GM21529 (cell line): ENCODE measurements around the gene EHD1.

ENCODE experiments used
- ATAC-seq: cut with Tn5 transposase; IDR thresholded peaks from one replicate; pipeline ENCODE4 v1.9.1; 2021; ENCODE audit not compliant: unreplicated experiment

The EHD1 gene

DNA sequence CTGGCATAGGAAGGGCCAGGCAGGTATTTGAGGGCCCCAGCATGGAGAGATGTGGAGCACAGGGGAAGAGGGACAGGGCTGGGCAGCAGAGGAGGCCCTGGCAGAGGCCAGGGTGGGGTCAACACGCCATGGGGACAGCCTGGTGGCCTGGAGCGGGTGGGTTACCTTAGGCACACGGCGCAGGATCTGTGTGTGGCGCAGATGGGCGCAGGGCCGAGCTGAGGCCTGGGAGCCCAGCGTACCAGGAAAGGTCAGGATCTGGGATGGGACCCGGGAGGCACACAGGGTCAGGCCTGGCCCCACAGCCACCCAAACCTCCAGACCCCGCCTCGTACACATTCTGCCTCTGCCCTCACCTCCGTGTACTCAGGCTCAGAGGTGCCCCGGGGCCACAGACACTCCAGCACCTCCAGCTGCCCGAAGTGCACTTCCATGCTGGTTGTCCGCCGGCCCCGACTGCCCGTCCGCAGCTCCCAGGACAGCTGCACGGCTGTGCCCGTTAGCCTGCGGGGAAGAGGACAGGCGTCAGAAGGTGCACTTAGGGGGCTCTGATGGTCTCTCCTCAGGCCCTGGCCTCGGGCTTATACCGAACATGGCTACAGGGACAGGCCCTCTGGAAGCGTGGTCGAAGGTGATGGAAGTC lies 32.2 kb upstream of the EHD1 start:
- ATAC-seq = no peak

DNA sequence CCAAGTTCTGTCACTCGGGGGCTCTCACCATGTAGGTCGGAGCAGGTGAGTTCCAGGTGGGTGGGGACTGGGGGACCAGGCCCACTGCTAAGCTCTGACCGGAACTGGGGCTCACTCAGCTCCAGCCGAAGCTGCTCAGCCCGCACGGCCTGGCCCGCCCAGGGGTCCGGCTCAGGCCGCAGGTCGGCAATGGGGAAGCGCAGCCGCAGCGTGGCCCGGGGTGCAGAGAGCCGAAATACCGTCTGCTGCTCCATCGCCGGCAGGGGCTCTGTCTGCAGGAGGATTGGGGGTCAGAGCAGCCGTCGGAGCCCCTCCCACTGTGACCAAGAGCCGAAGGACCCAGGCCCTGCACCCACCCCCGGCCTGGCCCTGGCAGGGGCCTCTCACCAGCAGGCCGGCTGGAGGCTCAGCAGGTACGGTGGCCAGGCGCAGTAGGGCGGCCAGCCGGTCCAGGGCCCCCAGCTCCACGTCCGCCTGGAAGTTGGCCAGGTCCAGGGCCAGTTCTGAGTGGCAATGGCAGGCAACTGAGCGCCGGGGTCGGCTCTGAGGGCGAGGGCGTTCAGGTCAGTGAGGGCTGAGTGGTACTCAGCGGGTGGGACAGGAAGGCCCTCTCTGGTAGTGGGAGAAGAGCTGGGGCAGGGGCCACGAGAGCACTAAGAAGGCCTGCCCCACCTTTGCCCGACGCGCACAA lies 31.4 kb upstream of the EHD1 start:
- no peak for ATAC-seq

DNA sequence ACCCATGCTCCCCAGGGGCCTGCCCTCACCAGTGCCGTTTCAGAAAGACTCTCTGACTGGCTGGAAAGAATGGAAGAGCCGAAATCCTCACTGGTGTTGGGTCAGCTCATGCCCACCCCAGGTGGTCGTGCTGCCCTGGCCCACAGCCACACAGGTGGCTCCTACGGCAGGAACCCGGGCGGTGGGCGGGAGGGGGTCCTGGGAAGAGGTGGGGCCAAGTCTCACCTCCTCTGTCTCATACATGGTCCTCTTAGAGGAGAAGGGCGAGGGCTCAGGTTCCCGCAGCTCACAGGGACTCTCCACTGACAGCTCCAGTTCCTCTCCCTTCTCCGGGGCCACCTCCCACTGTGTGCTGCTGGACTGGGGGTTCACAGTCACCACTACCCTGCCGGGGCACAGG lies 30.3 kb upstream of the EHD1 start:
- no peak for ATAC-seq

DNA sequence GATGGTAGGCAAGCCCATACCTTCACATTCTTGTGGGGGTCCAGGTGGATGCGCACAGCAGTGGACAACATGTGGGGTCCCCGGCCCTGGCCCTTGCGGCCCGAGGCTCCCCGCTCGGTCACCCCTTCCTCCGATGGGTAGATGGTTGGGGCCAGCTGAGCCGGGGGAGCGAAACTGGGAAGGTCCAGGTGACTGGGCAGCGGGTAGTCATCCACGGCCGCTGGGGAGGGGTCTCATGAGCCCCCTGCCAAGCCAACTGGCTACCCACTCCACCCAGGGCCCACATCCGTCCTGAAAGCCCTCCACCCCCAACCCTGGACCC lies 27.9 kb upstream of the EHD1 start:
- no peak for ATAC-seq

DNA sequence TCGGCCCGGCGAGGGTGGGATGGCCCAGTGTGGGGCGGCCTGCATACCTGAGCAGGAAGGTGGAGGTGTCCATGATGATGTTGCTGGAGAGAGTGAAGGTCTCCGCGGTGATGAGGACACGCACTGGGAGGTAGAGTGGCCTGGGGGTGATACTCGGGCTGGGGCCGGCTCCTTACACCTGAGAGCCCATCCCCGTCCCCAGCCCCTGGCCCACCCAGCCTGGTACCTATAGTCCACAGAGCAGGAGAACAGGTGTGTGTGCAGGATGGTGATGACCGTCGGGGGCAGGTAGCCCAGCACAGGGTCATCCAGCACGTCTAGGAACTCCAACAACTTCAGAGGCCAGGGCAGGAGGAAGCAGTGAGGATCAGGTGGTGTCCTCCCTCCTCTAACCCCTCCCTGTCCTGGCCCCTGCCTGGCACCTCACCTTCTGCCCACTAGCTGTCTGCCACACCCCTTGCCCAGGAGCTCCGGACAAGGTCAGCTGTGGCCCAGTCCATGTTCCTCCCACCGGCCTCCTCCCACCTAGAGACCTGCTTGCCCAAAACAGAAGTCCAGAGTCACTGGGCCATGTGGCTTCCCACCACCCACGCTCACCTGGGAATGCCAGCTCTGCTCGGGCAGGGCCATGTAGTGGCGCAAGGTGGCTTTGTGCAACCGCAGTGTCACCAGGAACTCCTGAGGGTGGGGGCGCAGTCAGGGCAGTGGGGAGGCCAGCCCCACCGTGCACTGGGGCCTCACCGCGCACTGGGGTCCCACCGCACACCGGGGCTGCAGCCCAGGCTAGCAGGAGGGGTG lies 27.3 kb upstream of the EHD1 start:
- no peak for ATAC-seq

DNA sequence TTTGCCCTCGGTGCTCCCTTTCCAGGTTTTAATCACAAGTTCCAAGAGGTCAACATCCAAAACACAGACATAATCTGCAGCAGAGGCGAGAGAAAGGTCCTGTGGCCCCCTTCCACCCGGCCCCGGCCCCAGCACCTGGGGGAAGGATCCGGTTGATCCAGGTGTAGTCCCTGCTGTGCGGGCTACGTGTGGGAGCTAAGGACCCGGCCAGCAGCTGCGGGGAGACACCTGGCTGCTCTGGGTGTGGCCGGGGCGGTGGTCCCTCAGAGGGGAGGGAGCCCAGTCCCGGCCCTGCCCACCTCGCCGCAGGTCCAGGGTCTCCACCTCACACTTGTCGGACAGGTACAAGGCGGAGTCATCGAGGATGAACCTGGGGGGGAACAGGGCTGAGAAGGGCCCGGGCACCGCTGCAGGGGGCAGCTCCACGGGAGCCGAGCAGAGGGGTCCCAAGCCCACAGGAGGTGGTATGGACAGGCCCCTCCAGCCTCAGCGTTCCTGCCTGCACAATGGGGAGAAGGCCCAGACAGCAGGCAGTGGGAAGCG lies 24.9 kb upstream of the EHD1 start:
- no peak for ATAC-seq

DNA sequence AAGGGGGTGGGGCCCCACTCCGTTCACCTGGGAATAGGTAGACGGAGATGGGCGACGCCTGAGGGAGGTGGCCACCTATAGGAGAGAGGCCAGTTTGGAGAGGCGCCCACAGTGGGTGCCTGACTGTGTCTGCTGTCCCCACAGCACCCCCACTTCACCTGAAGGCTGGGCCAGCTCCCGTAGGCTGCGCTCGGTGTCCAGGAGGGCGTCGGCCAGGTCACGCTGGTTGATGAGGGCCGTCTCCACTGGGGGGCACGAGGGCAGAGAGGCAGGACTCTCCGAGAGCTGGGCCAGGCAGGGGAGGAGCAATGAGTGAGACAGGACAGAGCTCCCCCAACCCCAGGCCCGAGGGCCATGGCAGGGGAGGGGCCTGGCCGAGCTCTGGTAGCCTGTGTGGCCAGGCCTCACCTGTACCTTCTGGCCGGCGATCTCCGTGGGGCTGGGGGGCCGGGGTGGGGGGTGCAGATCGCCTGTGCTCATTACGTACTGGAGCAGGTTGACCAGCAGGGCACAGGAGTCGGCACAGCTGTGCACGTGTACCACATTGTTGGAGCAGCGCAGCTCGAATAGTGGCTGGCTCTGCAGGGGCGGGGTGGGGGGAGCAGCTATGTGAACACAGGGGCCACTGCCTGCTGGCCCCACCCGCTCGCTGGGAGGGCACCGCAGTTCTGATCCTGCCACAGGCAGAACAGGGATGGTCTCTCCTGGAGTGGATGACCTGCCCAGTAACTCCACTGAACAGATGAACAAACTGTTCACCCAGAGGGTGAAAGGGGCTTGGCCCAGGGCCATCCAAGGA lies 23.9 kb upstream of the EHD1 start:
- ATAC-seq = no peak

DNA sequence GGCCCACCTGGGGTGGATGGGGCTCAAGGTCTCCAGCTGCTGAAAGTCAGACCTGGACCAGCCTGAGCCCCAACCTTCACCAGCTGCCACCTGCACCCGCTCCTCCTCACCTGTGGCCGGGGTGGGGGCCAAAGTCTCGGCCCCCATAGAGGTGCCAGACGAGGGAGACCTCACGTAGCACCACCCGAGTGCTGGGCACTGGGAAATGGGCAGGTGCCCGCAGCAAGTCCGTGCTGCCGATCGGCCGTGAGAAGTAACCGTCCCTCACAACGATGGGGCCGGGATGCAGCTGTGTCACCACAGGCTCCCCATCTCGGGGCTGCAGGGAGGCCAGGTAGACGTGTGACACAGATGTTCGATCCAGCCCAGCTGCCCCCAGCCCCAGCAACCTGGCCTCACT lies 22.4 kb upstream of the EHD1 start:
- ATAC-seq = no peak

DNA sequence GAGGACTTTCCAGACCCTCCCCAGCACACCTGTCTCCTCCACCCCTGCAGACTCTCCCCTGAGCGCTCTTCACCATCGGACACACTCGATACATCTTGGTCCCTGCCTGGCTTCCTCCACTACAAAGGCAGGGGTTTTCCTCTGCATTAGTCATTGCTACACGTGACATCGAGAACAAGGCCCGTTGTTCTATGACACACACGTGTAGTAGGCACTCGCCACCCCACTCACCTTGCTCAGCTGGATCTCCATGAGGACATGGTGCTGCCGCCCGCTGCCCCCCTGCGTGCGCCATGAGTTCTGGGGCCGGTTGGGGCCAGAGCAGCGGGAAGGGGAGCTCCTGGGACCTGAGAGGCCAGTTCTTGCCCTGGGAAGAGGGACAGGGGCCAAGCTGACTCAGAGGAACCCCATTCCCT lies 21.9 kb upstream of the EHD1 start:
- no peak for ATAC-seq

DNA sequence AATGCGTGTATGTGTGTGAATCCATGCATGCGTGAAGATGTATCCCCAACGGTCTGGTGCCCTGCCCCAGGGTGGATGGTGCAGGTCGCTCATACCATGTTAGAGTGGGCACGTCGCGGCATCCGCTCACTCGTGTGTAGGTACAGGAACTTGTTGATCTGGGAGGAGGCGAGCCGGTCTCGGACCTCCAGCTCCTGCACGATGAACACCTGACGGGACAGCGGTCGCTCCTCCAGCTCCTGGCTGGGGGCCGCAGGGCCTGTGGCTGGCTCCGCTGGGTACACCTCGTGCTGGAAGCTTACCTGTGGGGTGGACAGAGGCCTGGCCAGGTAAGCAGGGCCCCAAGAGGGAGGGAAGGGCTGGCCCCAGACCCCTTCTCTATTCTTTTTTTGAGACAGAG lies 20.1 kb upstream of the EHD1 start:
- no peak for ATAC-seq

DNA sequence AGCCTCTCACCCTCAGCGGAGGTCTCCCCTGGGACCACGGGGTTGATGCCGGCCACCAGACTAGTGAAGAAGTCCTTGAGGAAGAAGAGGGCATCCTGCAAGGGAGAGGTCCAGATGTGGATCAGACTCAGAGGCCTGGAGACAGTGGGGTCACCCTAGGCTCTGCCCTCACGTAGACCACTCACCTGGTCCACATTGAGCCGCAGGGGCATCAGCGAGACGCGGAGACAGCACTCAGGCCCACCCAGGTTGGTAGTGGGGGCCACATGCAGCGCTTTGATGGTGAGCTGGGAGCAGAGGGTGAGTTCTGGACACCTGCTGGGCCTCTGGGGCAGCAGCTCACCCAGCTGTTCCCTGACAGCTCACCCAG lies 19.6 kb upstream of the EHD1 start:
- no peak for ATAC-seq

DNA sequence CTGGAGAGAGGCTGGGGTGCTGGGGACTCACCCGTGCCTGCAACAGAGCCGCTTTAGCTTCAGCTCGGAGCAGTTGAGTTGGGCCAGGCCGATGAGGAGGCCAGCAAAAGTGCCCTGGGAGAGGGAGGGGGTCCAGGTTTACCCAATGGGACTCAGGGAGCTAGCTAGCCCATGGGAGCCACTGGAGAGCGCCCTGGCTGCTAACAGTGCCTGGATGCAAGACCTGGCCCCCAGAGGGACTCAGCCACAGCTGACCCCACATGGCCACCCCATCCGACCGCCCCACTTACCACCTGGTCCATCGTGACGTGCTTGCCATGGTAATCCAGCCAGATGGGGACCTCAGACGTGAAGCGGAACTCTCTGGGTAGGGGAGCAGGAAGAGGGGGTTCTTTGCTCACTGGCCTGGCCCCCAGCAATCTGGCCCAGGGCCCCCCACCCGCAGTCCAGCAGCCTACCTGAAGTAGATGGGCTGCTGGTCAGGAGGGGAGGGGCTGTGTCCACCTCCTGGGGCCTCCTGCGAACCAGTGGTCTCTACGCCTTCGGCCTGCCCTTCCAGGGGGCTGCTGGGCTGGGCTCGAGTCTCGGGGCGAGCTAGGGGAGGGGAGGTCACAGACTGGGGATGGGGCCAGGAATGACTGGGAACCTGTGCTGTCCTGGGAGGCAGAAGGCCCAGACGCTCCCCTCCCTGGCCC lies 19.1 kb upstream of the EHD1 start:
- ATAC-seq = no peak

DNA sequence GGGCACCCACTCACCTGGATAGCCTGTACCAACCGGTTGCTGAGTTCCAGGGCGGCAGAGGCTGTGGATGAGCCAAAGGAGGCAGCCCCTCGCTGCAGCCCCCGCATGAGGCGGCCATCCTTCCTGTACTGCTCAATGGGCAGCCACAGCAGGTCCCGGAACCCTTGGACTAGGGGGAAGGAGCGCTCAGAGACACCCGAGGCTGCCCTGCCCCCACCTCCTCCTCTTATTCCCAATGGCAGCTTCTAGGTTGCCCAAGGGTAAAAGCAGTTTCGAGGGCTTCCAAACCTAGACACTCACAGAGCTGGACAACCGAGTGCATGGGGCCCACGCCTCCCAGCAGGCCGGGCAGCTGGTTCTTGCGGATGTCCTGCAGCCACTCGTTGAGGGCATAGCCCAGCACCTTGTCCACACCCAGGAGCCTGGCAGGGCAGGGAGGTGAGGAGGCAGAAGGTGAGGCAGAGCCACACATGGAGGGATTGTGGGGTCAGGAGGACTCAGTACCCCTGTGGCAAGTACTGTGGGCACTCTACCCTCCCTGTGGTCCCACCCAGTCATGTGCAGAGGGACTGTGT lies 18.1 kb upstream of the EHD1 start:
- ATAC-seq = no peak

DNA sequence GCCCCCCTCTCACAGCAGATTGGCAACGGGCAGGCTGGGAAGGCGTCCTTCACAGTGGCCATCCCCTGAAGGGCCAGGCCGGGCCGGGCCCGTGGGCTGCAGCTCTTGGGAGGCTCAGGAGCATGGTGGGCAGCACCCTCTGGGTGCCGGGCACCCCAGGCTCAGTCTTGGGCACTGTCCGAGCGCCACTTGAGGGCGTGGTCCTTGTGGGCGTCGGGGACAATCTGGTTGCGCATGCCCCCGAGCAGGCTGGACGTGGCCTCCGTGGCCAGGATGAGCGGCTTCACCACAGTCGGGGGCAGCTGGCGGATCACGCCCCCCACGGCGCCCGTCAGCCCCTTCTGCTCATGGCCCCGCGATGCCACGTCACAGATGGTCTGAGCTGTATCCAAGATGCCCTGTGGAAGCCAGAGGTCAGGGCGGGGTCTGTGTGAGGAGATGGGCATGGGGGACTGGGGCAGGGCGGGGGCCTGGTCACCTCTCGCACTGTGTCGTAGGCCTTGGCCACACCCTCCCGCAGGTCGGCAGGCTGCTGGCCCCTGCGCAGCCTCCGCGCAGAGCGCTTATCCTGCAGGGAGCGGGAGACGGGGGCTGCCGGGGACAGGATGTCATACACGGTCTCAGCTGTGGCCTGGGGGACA lies 16.5 kb upstream of the EHD1 start:
- ATAC-seq = no peak

DNA sequence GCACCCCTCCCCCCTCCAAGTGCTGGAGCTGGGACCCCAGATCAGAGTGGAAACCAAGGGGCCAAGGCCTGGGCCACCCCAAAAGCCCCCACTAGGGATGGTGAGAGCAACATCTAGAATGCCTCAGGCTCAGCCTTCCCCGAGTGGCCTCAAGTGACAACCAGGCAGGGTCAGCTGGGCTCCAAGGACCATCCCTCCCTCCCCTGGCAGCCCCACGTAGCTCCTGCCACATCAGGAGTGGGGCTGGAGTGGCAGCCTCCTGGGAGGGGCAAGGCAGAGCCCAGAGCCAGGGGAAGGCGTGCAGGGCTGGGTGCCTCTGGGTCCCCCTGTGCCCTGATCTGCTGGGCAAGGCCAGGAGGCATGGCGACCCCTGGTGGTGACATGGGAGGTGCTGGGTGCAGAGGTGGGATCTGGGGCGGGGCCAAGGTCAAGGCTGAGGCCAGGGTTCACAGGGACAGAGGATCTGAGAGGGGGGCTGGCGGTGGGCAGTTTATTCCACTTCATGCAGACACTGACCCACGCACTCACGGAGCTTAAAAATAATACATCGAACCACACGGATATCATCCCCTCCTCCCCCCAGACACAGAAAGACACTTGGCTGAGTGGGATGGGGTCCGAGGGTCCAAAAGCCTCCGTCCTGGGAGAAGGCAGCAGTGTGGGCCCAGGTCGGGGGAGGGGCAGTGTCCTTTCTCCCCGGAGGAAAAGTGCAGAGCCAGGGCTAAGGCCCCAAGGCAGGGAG lies 15.8 kb upstream of the EHD1 start:
- ATAC-seq = peak; percentile 61

DNA sequence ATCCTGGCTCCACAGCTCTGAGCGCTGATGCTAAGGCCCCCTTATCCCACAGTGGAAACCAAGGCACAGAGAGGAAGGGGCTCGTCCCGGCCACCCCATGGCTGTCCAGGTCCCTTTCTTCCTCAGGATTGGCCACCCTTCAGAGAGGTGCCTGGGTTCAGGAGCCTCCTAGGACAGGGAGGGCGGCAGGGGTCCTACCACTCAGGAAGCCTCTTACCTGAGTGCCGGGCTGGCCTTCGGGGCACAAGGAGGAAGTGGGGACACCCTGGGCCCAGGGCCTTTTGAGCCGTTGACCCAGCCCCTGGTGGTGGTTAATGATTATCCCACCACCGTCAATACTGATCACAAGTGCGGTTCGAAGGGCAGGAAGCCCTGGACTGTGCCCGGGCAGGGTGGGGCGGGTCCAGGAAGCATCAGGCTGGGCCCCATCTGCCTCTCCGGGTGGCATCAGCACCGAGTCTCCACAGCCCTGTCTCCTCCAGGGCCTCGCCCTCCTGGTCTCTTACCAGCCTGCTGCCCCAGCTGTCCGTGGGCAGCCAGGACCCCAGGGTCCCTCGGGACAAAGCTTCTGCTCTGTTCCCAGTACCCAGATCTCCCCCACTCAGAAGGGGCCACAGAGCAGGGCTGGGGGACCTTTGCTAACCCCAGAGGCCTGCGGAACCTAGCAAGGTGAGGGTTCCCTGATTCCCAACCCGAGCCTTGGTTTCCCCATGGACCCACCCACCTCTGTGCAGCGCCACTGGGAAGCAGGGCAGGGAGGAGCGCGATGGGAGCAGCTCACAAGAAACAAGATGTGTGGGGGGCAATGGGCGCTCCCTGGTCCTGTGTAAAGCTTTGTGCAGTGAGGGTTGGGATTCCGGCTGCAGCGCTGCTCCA lies 15.0 kb upstream of the EHD1 start:
- no peak for ATAC-seq

DNA sequence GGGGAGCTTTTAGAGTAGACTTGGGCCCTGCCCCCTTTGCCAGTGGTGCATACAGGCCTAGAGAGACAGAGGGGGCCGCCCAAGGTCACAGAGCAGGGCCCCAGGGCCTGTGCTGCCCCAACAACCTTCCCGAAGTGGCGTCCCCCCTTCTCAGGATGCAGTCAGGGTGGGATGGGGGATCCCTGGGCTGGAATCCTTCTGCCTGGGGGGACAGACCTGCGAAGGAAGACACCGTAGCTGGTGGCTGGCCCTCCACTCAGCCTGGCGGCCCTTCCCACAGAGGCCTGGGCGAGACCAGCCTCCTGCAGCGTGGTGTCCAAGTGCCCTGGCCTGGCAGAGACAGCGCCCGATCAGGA lies 14.4 kb upstream of the EHD1 start:
- ATAC-seq = no peak

DNA sequence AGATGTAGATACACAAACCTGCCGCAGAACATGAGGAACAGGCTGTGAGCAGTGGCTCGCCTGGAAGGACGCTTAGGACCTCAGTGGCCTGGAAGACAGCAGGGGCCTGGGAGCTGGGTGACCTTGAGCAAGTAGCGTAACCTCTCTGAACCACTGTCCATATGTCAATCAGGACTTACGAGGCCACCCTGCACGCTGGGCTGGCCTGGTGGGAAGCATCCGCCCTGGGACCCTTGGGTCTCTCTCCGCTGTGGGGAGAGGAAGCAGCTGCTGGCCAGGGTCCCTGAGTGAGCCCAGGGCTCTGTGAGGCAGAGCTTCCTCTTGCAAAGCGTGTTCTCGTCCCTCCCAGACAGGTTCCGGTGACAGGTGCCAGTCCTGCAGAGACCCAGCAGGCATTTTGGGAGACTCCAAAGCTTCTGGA lies 14.0 kb upstream of the EHD1 start:
- no peak for ATAC-seq
